ENCODE data around the gene GRIA4.

Gene GRIA4

GRCh38 chr11:105636496-105636895, 26.6 kb downstream of the GRIA4 start:
- TF ChIP-seq CTCF (IDR thresholded peaks at IDR 0.05; ENCODE audit: low read depth, low read length) (no peak), EZH2phosphoT487 (IDR thresholded peaks at IDR 0.05; ENCODE audit: low read depth) (no peak)
- Histone ChIP-seq H3K27ac (ENCODE audit: low read length) (no peak overlapping the region), H3K27me3 (ENCODE audit: low read depth, low read length) (no peaks in the 10 kb centered on the region), H3K9ac (ENCODE audit: low read length) (no peak overlapping the region), H3K9me3 (ENCODE audit: insufficient read depth, low read length) (no peaks in the 10 kb centered on the region), H3K4me2 (ENCODE audit: low read length) (no peak overlapping the region), H3K4me3 (ENCODE audit: low read length) (no peak overlapping the region), H2AFZ (ENCODE audit: low read depth, low read length) (no peak overlapping the region), H4K20me1 (ENCODE audit: insufficient read depth, low read length) (no peaks in the 10 kb centered on the region), H3K79me2 (ENCODE audit: low read length) (no peaks in the 10 kb centered on the region), H3K36me3 (replicated peaks; ENCODE audit: low read depth, low read length) (no peaks in the 10 kb centered on the region), H3K4me1 (ENCODE audit: low read length) (no peaks in the 10 kb centered on the region)

GRCh38 chr11:105639527-105639926, 29.7 kb downstream of the GRIA4 start:
- TF ChIP-seq EZH2phosphoT487 (IDR thresholded peaks at IDR 0.05; ENCODE audit: low read depth): no peak
- no peak for TF ChIP-seq CTCF (IDR thresholded peaks at IDR 0.05; ENCODE audit: low read depth, low read length)
- Histone ChIP-seq H3K9ac (ENCODE audit: low read length) (no peak overlapping the region), H3K27ac (ENCODE audit: low read length) (no peak overlapping the region), H3K4me3 (ENCODE audit: low read length) (no peak overlapping the region), H4K20me1 (ENCODE audit: insufficient read depth, low read length) (no peaks in the 10 kb centered on the region), H3K79me2 (ENCODE audit: low read length) (no peaks in the 10 kb centered on the region), H3K4me2 (ENCODE audit: low read length) (no peak overlapping the region), H3K9me3 (ENCODE audit: insufficient read depth, low read length) (no peaks in the 10 kb centered on the region), H2AFZ (ENCODE audit: low read depth, low read length) (no peak overlapping the region), H3K36me3 (replicated peaks; ENCODE audit: low read depth, low read length) (no peaks in the 10 kb centered on the region), H3K4me1 (ENCODE audit: low read length) (no peaks in the 10 kb centered on the region), H3K27me3 (ENCODE audit: low read depth, low read length) (no peaks in the 10 kb centered on the region)

- Histone ChIP-seq H3K4me3 (ENCODE audit: low read length) (no peak overlapping the region), H4K20me1 (ENCODE audit: insufficient read depth, low read length) (no peaks in the 10 kb centered on the region), H3K9me3 (ENCODE audit: insufficient read depth, low read length) (no peaks in the 10 kb centered on the region), H3K79me2 (ENCODE audit: low read length) (no peaks in the 10 kb centered on the region), H3K4me1 (ENCODE audit: low read length) (no peaks in the 10 kb centered on the region), H3K9ac (ENCODE audit: low read length) (no peak overlapping the region), H3K4me2 (ENCODE audit: low read length) (no peak overlapping the region), H3K27ac (ENCODE audit: low read length) (no peak overlapping the region), H3K36me3 (replicated peaks; ENCODE audit: low read depth, low read length) (no peaks in the 10 kb centered on the region), H2AFZ (ENCODE audit: low read depth, low read length) (no peak overlapping the region), H3K27me3 (ENCODE audit: low read depth, low read length) (no peaks in the 10 kb centered on the region)
- TF ChIP-seq CTCF (IDR thresholded peaks at IDR 0.05; ENCODE audit: low read depth, low read length) (no peak), EZH2phosphoT487 (IDR thresholded peaks at IDR 0.05; ENCODE audit: low read depth) (no peak)
Observed at GRCh38 chr11:105641433-105641832, 31.6 kb downstream of the GRIA4 start.

- Histone ChIP-seq H4K20me1 (ENCODE audit: insufficient read depth, low read length) (no peaks in the 10 kb centered on the region), H3K27ac (ENCODE audit: low read length) (no peak overlapping the region), H3K4me2 (ENCODE audit: low read length) (no peak overlapping the region), H3K36me3 (replicated peaks; ENCODE audit: low read depth, low read length) (no peaks in the 10 kb centered on the region), H3K4me3 (ENCODE audit: low read length) (no peak overlapping the region), H2AFZ (ENCODE audit: low read depth, low read length) (no peak overlapping the region), H3K27me3 (ENCODE audit: low read depth, low read length) (no peaks in the 10 kb centered on the region), H3K9me3 (ENCODE audit: insufficient read depth, low read length) (no peaks in the 10 kb centered on the region), H3K9ac (ENCODE audit: low read length) (no peak overlapping the region), H3K79me2 (ENCODE audit: low read length) (no peaks in the 10 kb centered on the region), H3K4me1 (ENCODE audit: low read length) (no peaks in the 10 kb centered on the region)
- no peak for TF ChIP-seq EZH2phosphoT487 (IDR thresholded peaks at IDR 0.05; ENCODE audit: low read depth)
- no peak for TF ChIP-seq CTCF (IDR thresholded peaks at IDR 0.05; ENCODE audit: low read depth, low read length)
Observed at GRCh38 chr11:105642870-105643269, 33.0 kb downstream of the GRIA4 start.
